NCI-H510A (cell line): Measurements from ENCODE around the gene NOL7.

Source experiments
- DNase-seq: peaks from one replicate; lab custom pipeline; 2025; lab: John Stamatoyannopoulos, UW

The NOL7 gene

GRCh38 chr6:13614926-13615791 is at the start of gene NOL7:
Gene NOL7, plus strand, starts transcription at chr6:13615335. Its CDS starts 24 bp downstream, at chr6:13615359.
- peak; percentile 93 for DNase-seq

GRCh38 chr6:13565921-13566320 is 49.2 kb upstream of the NOL7 start:
- no peak for DNase-seq

- no peak for DNase-seq
These were observed 48.6 kb upstream of the NOL7 start for GRCh38 chr6:13566500-13566899.

GRCh38 chr6:13568970-13569369 is 46.2 kb upstream of the NOL7 start:
- no peak for DNase-seq

GRCh38 chr6:13572240-13572639 is 42.9 kb upstream of the NOL7 start:
- no peak for DNase-seq

DNA sequence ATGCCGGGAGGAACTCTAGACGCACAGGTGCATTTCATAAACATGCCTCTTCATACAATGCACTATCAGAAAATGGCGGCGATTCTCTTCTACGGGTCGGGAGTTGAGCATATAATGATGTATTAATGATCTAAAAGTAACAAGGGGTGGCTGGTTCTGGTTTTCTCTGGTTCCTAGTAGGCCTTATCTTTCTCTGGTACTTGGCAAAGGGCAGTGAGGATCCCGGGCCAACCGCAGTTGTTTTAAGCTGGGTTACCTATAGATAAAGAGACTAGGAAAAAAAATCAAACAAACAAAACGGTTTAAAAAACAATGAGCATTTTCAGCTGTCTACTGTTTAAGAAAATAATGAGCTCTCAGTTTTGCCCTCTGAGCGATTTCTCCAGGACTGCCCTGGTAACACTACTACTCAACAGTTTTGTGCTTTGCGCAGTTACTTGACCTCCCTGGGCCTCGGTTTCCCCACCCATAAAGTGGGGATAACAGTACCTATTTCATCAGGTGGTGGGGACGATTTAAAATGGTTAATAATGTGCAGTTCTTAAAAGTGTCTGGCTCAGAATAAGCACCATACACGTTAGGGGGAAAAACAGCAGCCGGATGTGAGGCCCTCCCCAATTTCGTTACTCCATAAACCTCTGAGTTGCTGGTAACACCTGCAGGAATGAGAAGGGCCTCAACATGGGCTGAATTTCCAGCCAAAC is 42.0 kb upstream of the NOL7 start:
- no peak for DNase-seq

DNA sequence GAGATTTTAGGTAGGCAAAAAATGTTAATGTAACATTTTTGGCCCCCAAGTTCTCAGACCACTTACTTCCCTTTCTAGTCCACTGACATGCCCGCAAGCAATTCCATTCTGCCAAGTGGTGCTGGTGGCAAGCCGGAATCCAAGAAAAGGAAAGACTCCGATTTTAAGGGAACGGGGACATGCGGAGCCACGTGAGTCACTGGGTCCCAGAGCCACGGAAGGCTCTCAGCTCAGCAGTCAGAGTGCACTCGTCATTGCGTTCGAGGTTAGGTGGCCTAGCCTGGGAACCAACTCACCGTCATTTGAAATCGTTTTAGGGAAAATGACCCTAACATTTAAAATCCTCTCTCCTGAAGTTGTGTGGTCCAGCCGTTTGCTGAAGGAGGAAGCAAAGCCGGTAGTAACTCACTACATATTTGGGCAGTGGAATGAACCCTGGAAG is 41.4 kb upstream of the NOL7 start:
- DNase-seq, result no peak

DNA sequence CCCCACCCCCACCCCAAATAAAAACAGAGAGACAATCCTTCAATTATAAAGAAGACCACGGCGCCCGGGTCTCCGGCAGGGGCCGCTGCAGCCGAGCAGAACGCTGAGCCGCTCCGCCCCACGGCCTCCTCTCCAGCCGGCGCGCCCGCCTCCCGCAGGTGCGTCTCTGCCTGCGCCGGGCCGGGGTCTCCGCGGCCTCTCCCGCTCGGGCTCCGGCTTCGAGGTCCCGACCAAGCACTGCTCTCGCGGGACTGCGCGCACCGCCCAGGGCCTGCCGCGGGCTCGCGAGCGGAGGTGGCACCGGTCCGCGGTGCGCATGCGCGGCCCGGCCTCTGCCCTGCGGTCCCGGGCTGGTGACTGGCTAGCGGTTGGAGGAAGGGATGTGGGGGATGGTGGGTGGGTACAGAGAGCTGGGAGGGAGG is 41.0 kb upstream of the NOL7 start:
- peak; percentile 93 for DNase-seq

GRCh38 chr6:13574571-13575376 is 40.4 kb upstream of the NOL7 start, which contains the start of gene SIRT5:
Gene SIRT5, plus strand, starts transcription at chr6:13574601. Its CDS starts 9,510 bp downstream, at chr6:13584111.
- peak; percentile 95 for DNase-seq

DNA sequence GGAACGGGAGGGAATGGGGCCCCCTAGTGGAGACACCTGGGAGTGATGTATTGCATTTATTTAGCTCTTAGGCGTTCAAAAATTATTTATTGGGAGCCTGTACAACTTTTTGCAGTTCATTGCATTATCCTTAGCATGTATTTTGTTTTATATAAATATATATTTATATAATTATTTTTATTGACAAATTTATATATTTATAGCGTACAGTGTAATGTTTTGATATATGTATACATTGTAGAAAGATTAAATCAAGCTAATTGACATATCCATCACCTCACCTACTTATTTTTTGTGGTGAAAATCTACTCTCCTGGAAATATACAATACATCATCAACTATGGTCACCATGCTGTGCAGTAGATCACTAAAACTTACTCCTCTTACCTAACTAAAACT is 39.8 kb upstream of the NOL7 start:
- DNase-seq, result no peak

DNA sequence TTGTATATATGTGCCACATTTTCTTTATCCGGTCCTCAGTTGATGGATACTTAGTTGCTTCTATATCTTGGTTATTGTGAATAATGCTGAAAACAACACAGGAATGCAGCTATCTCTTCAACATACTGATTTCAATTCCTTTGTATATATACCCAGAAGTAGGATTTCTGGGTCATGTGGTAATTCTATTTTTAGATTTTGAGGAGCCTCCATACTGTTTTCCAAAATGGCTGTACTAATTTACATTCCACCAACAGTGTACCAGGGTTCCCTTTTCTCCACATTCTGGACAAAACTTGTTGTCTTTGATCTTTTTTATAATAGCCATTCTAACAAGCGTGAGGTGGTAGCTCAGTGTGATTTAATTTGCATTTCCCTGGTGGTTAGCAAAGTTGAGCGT is 39.1 kb upstream of the NOL7 start:
- no peak for DNase-seq

GRCh38 chr6:13577926-13578325 is 37.2 kb upstream of the NOL7 start:
- no peak for DNase-seq

GRCh38 chr6:13579911-13580310 is 35.2 kb upstream of the NOL7 start:
- DNase-seq, result no peak

GRCh38 chr6:13581700-13582229 is 33.4 kb upstream of the NOL7 start:
- no peak for DNase-seq

DNA sequence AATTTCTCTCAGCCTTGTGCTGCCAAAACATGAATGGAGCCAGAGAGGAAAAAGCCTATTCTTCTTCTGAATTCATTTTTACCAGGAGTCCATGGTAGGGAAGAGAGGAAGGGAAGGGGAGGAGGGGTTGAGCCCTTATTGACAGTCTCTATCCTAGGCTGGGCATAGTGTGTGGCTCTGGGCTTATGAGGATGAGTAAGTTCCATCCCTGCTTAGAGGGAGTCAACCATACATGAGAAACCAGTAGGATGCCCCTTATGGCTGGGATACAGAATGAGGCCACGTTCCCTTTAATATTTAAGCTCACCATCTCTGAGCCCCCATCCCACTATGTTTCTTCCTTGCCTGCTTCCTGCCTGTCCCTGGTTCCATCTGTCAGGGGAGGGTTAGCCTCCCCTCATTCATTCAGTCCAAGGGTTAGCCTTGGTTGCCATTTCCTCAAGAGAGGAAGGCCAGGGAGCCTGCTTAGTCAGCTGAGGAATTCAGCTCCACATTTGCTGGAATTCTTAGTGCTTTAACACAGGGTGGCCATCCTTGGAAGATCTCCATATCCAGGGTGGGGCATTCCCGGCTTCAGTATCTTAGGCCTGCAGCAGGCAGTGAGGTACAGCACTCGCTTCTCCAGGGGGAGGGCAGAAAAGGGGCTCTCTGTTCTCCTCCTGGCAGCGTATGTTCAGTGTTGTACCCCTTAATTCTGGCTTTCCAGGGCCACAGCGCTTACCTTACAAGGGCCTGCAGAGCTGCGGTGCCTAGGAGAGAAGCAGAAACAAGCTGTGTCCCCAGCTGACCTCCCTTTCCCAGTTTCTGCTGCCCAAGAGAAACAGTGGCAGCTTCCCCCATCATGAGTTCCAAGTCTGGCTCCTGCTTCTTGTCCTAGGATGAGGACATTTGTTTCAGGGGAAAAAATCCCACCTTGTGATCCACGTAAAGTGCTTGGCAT is 28.3 kb upstream of the NOL7 start:
- DNase-seq, result no peak

GRCh38 chr6:13589801-13590200 is 25.3 kb upstream of the NOL7 start:
- no peak for DNase-seq

DNA sequence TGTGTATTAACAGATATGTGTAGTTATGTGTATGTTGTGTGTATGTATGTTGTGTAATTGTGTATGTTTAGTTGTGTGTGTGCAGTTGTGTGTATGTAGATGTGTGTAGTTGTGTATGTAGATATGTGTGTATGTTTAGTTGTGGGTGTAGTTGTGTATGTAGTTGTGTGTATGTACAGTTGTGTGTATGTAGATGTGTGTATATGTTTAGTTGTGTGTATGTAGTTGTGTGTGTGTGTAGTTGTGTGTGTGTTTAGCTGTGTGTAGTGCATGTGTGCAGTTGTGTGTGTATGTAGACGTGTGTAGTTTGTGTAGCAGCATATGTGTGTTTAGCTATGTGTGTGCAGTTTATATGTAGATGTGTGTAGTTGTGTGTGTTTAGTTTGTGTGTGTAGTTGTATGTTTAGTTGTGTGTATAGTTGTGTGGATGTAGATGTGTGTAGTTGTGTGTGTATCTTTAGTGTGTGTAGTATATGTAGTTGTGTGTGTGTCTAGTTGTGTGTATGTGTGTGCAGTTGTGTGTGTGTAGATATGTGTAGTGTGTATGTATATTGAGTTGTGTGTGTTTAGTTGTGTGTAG is 24.5 kb upstream of the NOL7 start:
- DNase-seq, result no peak

DNA sequence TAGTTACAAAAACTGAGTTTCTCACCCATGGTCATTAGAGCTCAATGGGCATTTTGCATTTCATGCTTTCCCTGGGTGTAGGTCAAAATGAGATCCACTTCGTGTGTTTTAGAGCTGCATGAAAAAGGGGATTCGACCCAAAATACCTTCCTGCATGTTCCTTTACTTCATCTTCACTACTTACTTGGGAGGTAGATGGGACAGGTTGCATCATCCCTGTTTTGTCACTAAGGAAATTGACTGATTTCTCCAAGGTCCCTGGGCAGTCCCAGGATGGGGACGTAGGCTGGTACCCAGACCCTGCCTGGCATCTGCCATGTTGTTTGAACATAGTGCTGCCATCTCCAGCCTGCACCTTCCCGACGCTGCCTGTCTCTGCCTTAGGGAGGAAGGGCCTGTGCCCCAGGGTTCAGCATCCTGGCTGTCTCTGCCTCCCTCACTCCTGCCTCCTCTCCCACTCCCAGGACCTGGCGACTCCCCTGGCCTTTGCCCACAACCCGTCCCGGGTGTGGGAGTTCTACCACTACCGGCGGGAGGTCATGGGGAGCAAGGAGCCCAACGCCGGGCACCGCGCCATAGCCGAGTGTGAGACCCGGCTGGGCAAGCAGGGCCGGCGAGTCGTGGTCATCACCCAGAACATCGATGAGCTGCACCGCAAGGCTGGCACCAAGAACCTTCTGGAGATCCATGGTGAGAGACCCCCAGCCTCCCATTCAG is 23.8 kb upstream of the NOL7 start:
- DNase-seq, result no peak

DNA sequence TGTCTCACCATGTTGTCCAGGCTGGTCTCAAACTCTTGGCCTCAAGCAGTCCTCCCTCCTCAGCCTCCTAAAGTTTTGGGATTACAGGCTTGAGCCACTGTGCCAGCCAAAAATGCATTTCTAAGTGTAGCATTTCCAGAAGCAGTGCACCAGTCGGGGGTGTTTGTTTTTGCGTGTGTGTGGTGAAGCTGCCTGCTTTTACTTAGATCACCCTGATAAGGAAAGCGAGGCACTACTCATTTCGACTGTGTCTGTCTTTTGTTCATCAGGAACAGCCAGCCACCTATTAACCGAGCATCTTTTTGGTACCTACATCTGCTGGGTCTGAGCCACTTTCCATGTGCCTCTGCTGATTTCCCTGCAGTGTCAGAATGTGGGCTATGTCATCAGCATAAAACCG is 22.0 kb upstream of the NOL7 start:
- DNase-seq, result no peak

GRCh38 chr6:13593720-13594119 is 21.4 kb upstream of the NOL7 start:
- DNase-seq, result no peak
